ENCODE data around the gene CBX5. TPM values are rescaled to one million over a fixed set of nuclear protein-coding genes. Genes with fewer than 3 reads are reported as not detected.

CBX5 gene
- total and polyA plus RNA-seq, 2 of the 8 experiments (the other 6 are each of a cell fraction or from before 2014, with no cell fraction given): 62.4 to 231 TPM

- Histone ChIP-seq H3K14ac (ENCODE audit: insufficient read length) (no peak overlapping the region), H3K4me1 (replicated peaks in 1 of 4; ENCODE audit: control insufficient read depth in 3 of 4, insufficient read depth in 4 of 4, low read length in 3 of 4) (peaks cover 0 to 5% (median 0%) of the 10 kb centered on the region in 4 experiments; a peak in 3 of 7 replicates), H2AK5ac (ENCODE audit: low read depth, low read length) (no peak overlapping the region), H2BK120ac (replicated peaks; ENCODE audit: low read depth, low read length) (no peak overlapping the region), H2BK12ac (ENCODE audit: low read depth, low read length) (no peak overlapping the region), H3K79me2 (ENCODE audit: control insufficient read depth in 1 of 2, insufficient read depth in 2 of 2, low read length in 2 of 2) (no peaks in the 10 kb centered on the region), H3K23ac (ENCODE audit: insufficient read length) (no peak overlapping the region), H4K20me1 (replicated peaks in 1 of 2; ENCODE audit: control insufficient read depth in 1 of 2, insufficient read depth in 2 of 2, low read length in 2 of 2) (peaks cover 0 to 2% of the 10 kb centered on the region in 2 experiments), H3K79me1 (ENCODE audit: low read depth, low read length) (no peaks in the 10 kb centered on the region), H3K23me2 (ENCODE audit: low read depth, low read length) (no peaks in the 10 kb centered on the region), H2BK15ac (ENCODE audit: low read length) (no peak overlapping the region), H2BK5ac (ENCODE audit: low read depth, low read length) (no peak overlapping the region), H4K8ac (ENCODE audit: extremely low read depth, insufficient read depth, low read length) (no peak overlapping the region), H3K27ac (ENCODE audit: low read depth, low read length) (no peak overlapping the region), H3K9ac (replicated peaks in 1 of 4; ENCODE audit: extremely low read depth in 1 of 4, low read depth in 3 of 4, low read length in 3 of 4) (no peak overlapping the region), H3K56ac (replicated peaks; ENCODE audit: insufficient read length, low read depth, low read length) (no peak overlapping the region), H3K4me3 (ENCODE audit: extremely low read depth in 1 of 4, insufficient read depth in 2 of 4, low read depth in 3 of 4, low read length in 4 of 4) (no peak overlapping the region), H3K9me3 (ENCODE audit: insufficient read depth in 2 of 2, low read depth in 1 of 2, low read length in 1 of 2) (no peaks in the 10 kb centered on the region), H3K18ac (ENCODE audit: extremely low read depth, low read length) (no peak overlapping the region), H4K91ac (replicated peaks; ENCODE audit: insufficient read length, low read length) (no peak overlapping the region), H3K4ac (replicated peaks; ENCODE audit: insufficient read length, low read depth, low read length) (no peak overlapping the region), H2BK20ac (ENCODE audit: low read length) (no peak overlapping the region), H2AFZ (ENCODE audit: low read length) (no peak overlapping the region), H3K36me3 (ENCODE audit: control insufficient read depth in 2 of 4, insufficient read depth in 4 of 4, low read length in 3 of 4) (no peaks in the 10 kb centered on the region), H4K5ac (ENCODE audit: insufficient read length, low read depth, low read length) (no peak overlapping the region), H3K4me2 (ENCODE audit: insufficient read depth in 1 of 2, low read depth in 2 of 2, low read length in 2 of 2) (no peak overlapping the region), H3K27me3 (replicated peaks in 1 of 4; ENCODE audit: control insufficient read depth in 3 of 4, extremely low read depth in 1 of 4, insufficient read depth in 3 of 4, low read length in 3 of 4) (peaks cover 6 to 64% (median 41%) of the 10 kb centered on the region in 4 experiments)
- DNase-seq (ENCODE audit: low read depth in 1 of 2, low spot score in 2 of 2) (no peak), FAIRE-seq (no peak)
- ChIA-PET CTCF (ENCODE audit: partially characterized antibody) (interaction anchor here (0.6 to 20.1 kb wide), 17 partner anchors 13 to 535 kb away, joined by 3 to 339 read pairs (median 4); partner anchors contain the start of genes HOXC5 and HOXC6), POLR2A (ENCODE audit: partially characterized antibody) (interaction anchor here (0.5 to 1.3 kb wide), 2 partner anchors 13 to 130 kb away, joined by 3 to 5 read pairs; no protein-coding TSS in a partner anchor)
- TF ChIP-seq TAF1 (IDR thresholded peaks at IDR 0.05; ENCODE audit: low read depth, low read length): no peak
- no peak for TF ChIP-seq ATF3 (IDR thresholded peaks at IDR 0.05; ENCODE audit: insufficient read depth, low read depth, low read length)
- no peak for TF ChIP-seq SIX5 (IDR thresholded peaks at IDR 0.05; ENCODE audit: low read depth, low read length)
- TF ChIP-seq GTF2F1 (IDR thresholded peaks at IDR 0.05; ENCODE audit: borderline replicate concordance, low read depth, low read length): no peak
- no peak for TF ChIP-seq POU5F1 (IDR thresholded peaks at IDR 0.05; ENCODE audit: low read depth, low read length)
- no peak for TF ChIP-seq CHD2 (IDR thresholded peaks at IDR 0.05; ENCODE audit: low read length)
- no peak for TF ChIP-seq JUN (IDR thresholded peaks at IDR 0.05; ENCODE audit: low read depth, low read length)
- TF ChIP-seq ZNF274 (IDR thresholded peaks at IDR 0.05; ENCODE audit: borderline replicate concordance, extremely low read depth, low read length): no peak
- no peak for TF ChIP-seq KDM4A (IDR thresholded peaks at IDR 0.05; ENCODE audit: low read depth, low read length, severe bottlenecking)
- no peak for TF ChIP-seq ASH2L (IDR thresholded peaks at IDR 0.05; ENCODE audit: low read length)
- WGBS, 2 experiments (ENCODE audit: extremely low coverage in 1 of 2, insufficient coverage in 1 of 2, insufficient read length in 1 of 2, insufficient replicate concordance in 2 of 2, low coverage in 1 of 2, low lambda C conversion rate in 2 of 2, missing lambda C conversion rate in 1 of 2): 67% methylated on average over 4 of the region's 4 CpGs; no CpG with 5 or more reads in 1 of the 2 experiments
Measured at GRCh38 chr12:54195080-54195736, 84.7 kb downstream of the CBX5 start.
